ENCODE data around the gene WBP4.

GRCh38 chr13:41052441-41052840 lies 8.9 kb upstream of the WBP4 start:
- TF ChIP-seq POLR2AphosphoS5 (IDR thresholded peaks at IDR 0.05; ENCODE audit: low read depth, low read length) = no peak
- TF ChIP-seq CTCF (IDR thresholded peaks at IDR 0.05 in 2 of 3, conservative IDR thresholded peaks at IDR 0.05 in 1 of 3; ENCODE audit: borderline replicate concordance in 1 of 3, insufficient read depth in 1 of 3, low read depth in 2 of 3, low read length in 2 of 3) = no peak
- no peak for TF ChIP-seq RAD21 (IDR thresholded peaks at IDR 0.05; ENCODE audit: low read depth)
- no peak for TF ChIP-seq POLR2A (IDR thresholded peaks at IDR 0.05; ENCODE audit: borderline replicate concordance, extremely low read depth, insufficient read depth, insufficient read length)
- TF ChIP-seq YY1 (IDR thresholded peaks at IDR 0.05; ENCODE audit: extremely low read depth, insufficient replicate concordance, low read depth, low read length) = no peak

All from HCT116 (cell line).